HG03135 (cell line): ENCODE data around the gene DLST.
"Not testable (repeated sequence)": the region's sequence is repeated elsewhere in the genome, so short reads cannot be mapped to it uniquely, and the experiment has no call there.

Source experiments
- ATAC-seq: cut with Tn5 transposase; IDR thresholded peaks from one replicate; pipeline ENCODE4 v1.9.1; 2021; ENCODE audit warnings: mild to moderate bottlenecking, moderate library complexity; ENCODE audit not compliant: unreplicated experiment

DLST gene

GRCh38 chr14:74915426-74915825 is 33.7 kb downstream of the DLST start:
- no peak for ATAC-seq

- no peak for ATAC-seq
These were observed 34.1 kb downstream of the DLST start for GRCh38 chr14:74915826-74916225.

- no peak for ATAC-seq
These were observed 35.4 kb downstream of the DLST start for GRCh38 chr14:74917178-74917543.

- ATAC-seq = no peak
These were observed 35.9 kb downstream of the DLST start for GRCh38 chr14:74917646-74918081.

- ATAC-seq = no peak
These were observed 36.7 kb downstream of the DLST start for GRCh38 chr14:74918380-74918779.

- ATAC-seq = no peak
These were observed 37.9 kb downstream of the DLST start for GRCh38 chr14:74919421-74920165.

- no peak for ATAC-seq
These were observed 38.6 kb downstream of the DLST start for GRCh38 chr14:74920281-74920680.

GRCh38 chr14:74921053-74921620 is 39.4 kb downstream of the DLST start:
- ATAC-seq = no peak

- ATAC-seq = no peak
These were observed 40.5 kb downstream of the DLST start for GRCh38 chr14:74921987-74922751.

- ATAC-seq = peak; percentile 94
These were observed 41.2 kb downstream of the DLST start, which contains the start of gene RPS6KL1 for GRCh38 chr14:74922752-74923401. RPS6KL1 (minus strand) TSS chr14:74923260; CDS start chr14:74921541, 1,719 bp downstream.

- no peak for ATAC-seq
These were observed 42.3 kb downstream of the DLST start for GRCh38 chr14:74924061-74924460.

GRCh38 chr14:74927225-74927624 is 45.5 kb downstream of the DLST start:
- ATAC-seq = no peak

GRCh38 chr14:74929242-74929641 is 47.5 kb downstream of the DLST start:
- ATAC-seq = no peak

GRCh38 chr14:74931744-74932143 is 50.0 kb downstream of the DLST start:
- ATAC-seq = not testable (repeated sequence)

- ATAC-seq = no peak
These were observed 50.7 kb downstream of the DLST start for GRCh38 chr14:74932401-74932901.

GRCh38 chr14:74932936-74933335 is 51.2 kb downstream of the DLST start:
- ATAC-seq = not testable (repeated sequence)

GRCh38 chr14:74934041-74934440 is 52.3 kb downstream of the DLST start:
- no peak for ATAC-seq

GRCh38 chr14:74934476-74935359 is 53.0 kb downstream of the DLST start:
- no peak for ATAC-seq

- ATAC-seq = no peak
These were observed 53.6 kb downstream of the DLST start for GRCh38 chr14:74935360-74935680.

GRCh38 chr14:74936151-74936550 is 54.4 kb downstream of the DLST start:
- no peak for ATAC-seq
